GM12878 (cell line): Measurements from ENCODE around the gene HOXC13.

Experiments used
- EGR1 ChIP-seq, 2 experiments: IDR thresholded peaks; 1 replicate in 1 of 2; 2 replicates in 1 of 2; pipeline ENCODE4 v1.6.1; 2011 to 2012; ENCODE audit warnings: low read depth in 2 of 2, low read length in 2 of 2, borderline replicate concordance in 1 of 2, mild to moderate bottlenecking in 1 of 2, moderate library complexity in 1 of 2
- LARP7 ChIP-seq: fragments of 450-650 bp; IDR thresholded peaks from 2 replicates; pipeline ENCODE4 v1.6.1; 2017; ENCODE audit warnings: mild to moderate bottlenecking
- SRF ChIP-seq, 2 experiments: IDR thresholded peaks; 2 replicates each; pipeline ENCODE4 v1.6.1; 2011; ENCODE audit warnings: low read depth in 2 of 2, low read length in 2 of 2, mild to moderate bottlenecking in 1 of 2, moderate library complexity in 1 of 2
- TF ChIP-seq, protein P1 (sequence below), 3 experiments: IDR thresholded peaks in 2 of 3; conservative IDR thresholded peaks in 1 of 3; 2 replicates each; pipeline ENCODE4 v1.5.1; 2011; ENCODE audit warnings: low read depth in 3 of 3, low read length in 3 of 3, mild to moderate bottlenecking in 3 of 3, control low read depth in 2 of 3, moderate library complexity in 2 of 3, inconsistent platforms in 1 of 3, mixed read lengths in 1 of 3; ENCODE audit not compliant: control insufficient read depth in 2 of 3, insufficient read depth in 1 of 3; ENCODE audit errors: extremely low read depth in 1 of 3

DNA sequence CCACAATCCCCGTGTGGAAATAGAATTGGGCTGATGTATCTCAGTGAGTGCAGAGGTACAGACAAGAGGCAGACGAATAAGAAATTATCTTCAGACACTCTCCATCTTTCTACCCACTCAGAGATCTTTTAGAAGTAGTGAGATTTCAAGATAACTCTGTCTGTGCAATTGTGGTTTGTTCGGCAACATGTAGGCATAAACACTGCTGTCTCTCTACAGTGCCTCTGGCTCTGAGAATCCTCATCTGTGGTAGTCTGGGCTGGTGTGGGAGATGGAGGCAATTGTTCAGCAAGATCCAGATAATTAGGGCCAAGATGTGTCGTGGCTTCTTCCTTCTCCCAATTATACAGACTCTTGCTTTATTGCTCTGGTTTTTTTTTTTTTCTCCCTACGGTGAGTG is 3.1 kb downstream of the HOXC13 start:
- TF ChIP-seq EGR1 (IDR thresholded peaks at IDR 0.05; ENCODE audit: borderline replicate concordance in 1 of 2, low read depth in 2 of 2, low read length in 2 of 2) (no peak), LARP7 (no peak), SRF (IDR thresholded peaks at IDR 0.05; ENCODE audit: low read depth in 2 of 2, low read length in 2 of 2) (no peak)
- TF ChIP-seq, protein P1, sequence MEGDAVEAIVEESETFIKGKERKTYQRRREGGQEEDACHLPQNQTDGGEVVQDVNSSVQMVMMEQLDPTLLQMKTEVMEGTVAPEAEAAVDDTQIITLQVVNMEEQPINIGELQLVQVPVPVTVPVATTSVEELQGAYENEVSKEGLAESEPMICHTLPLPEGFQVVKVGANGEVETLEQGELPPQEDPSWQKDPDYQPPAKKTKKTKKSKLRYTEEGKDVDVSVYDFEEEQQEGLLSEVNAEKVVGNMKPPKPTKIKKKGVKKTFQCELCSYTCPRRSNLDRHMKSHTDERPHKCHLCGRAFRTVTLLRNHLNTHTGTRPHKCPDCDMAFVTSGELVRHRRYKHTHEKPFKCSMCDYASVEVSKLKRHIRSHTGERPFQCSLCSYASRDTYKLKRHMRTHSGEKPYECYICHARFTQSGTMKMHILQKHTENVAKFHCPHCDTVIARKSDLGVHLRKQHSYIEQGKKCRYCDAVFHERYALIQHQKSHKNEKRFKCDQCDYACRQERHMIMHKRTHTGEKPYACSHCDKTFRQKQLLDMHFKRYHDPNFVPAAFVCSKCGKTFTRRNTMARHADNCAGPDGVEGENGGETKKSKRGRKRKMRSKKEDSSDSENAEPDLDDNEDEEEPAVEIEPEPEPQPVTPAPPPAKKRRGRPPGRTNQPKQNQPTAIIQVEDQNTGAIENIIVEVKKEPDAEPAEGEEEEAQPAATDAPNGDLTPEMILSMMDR (IDR thresholded peaks at IDR 0.05 in 2 of 3, conservative IDR thresholded peaks at IDR 0.05 in 1 of 3; ENCODE audit: control insufficient read depth in 2 of 3, extremely low read depth in 1 of 3, insufficient read depth in 1 of 3, low read depth in 3 of 3, low read length in 3 of 3) = no peak
